K562 (cell line): ENCODE results near the gene UBXN10. TPM values are rescaled to one million over a fixed set of nuclear protein-coding genes. Genes with fewer than 3 reads are reported as not detected.

Experiments
- ATAC-seq: fragments of 200-7000 bp; cut with Tn5 transposase; 3 replicates; pipeline ENCODE4 v1.9.1; 2020; ENCODE audit warnings: moderate library complexity
- BruUV-seq: library from RNA; stranded (reverse); fragments of 400-500 nt; replicated peaks from 2 replicates; lab custom pipeline; 2021; lab: Mats Ljungman, UMichigan
- CTCF ChIA-PET: fragments of 300-600 bp; formaldehyde crosslinking; extraction: SDS; loops from one replicate; lab custom pipeline; 2021; ENCODE audit warnings: low intra/inter-chr PET ratio; lab: Yijun Ruan, JAX
- POLR2A ChIA-PET: fragments of 300-600, 350-650 bp; sonication (Branson Sonifier 250); formaldehyde crosslinking; extraction: SDS; loops from one replicate; lab custom pipeline; 2021; ENCODE audit warnings: antibody characterized with exemption, inconsistent platforms; lab: Yijun Ruan, JAX
- DNase-seq, 4 experiments: peaks; one replicate each; pipeline versions ENCODE4 v3.0.0 to v3.0.0-alpha.2; 2011 to 2018; ENCODE audit warnings: low spot score in 3 of 4, mixed read lengths in 3 of 4; ENCODE audit errors: extremely low read depth in 1 of 4
- FAIRE-seq: peaks from 2 replicates; lab custom pipeline; 2011; peaks lifted over from hg19 to GRCh38; lab: Jason Lieb, UNC
- H2AFZ ChIP-seq: 2 replicates; pipeline ENCODE4 v1.6.0; 2011; ENCODE audit warnings: low read depth, low read length, control low read depth, inconsistent platforms
- H3K27ac ChIP-seq: fragments of 200-600 bp; 3 replicates; pipeline ENCODE4 v1.8.0; 2011; ENCODE audit warnings: low read depth, mild to moderate bottlenecking, control low read depth, inconsistent platforms, low read length, moderate library complexity, mixed read lengths; ENCODE audit errors: extremely low read depth
- H3K27me3 ChIP-seq, 2 experiments: fragments of 300-600 bp in 1 of 2; 2 replicates in 1 of 2; 3 replicates in 1 of 2; pipeline versions ENCODE4 v1.6.0 to v1.8.0; 2011; ENCODE audit warnings: inconsistent platforms in 2 of 2, low read length in 2 of 2, mild to moderate bottlenecking in 1 of 2, mixed read lengths in 1 of 2, moderate library complexity in 1 of 2; ENCODE audit not compliant: control insufficient read depth in 2 of 2, insufficient read depth in 2 of 2
- H3K36me3 ChIP-seq: fragments of 300-600 bp; 3 replicates; pipeline ENCODE4 v1.8.0; 2011; ENCODE audit warnings: mild to moderate bottlenecking, low read length, inconsistent platforms; ENCODE audit not compliant: control insufficient read depth, insufficient read depth
- H3K4me1 ChIP-seq, 2 experiments: fragments of 200-600 bp in 1 of 2; replicated peaks in 1 of 2; 2 replicates in 1 of 2; 3 replicates in 1 of 2; pipeline versions ENCODE4 v1.5.1 to v1.8.0; 2011; ENCODE audit warnings: inconsistent platforms in 2 of 2, low read length in 2 of 2, mild to moderate bottlenecking in 1 of 2, mixed read lengths in 1 of 2, moderate library complexity in 1 of 2; ENCODE audit not compliant: control insufficient read depth in 2 of 2, insufficient read depth in 2 of 2
- H3K4me2 ChIP-seq: 2 replicates; pipeline ENCODE4 v1.6.1; 2011; ENCODE audit warnings: low read length, control low read depth, inconsistent platforms, mixed read lengths; ENCODE audit not compliant: insufficient read depth
- H3K4me3 ChIP-seq: fragments of 200-600 bp; sonication (generic), shearing (Covaris generic); 2 replicates; pipeline ENCODE4 v1.5.1; 2016; ENCODE audit warnings: control low read depth, inconsistent platforms
- H3K79me2 ChIP-seq: fragments of 200-600 bp; 3 replicates; pipeline ENCODE4 v1.8.0; 2011; ENCODE audit warnings: low read length, inconsistent platforms; ENCODE audit not compliant: control insufficient read depth, insufficient read depth
- H3K9ac ChIP-seq, 2 experiments: 2 replicates each; pipeline versions ENCODE4 v1.6.0 to v1.6.1; 2011; ENCODE audit warnings: low read depth in 2 of 2, low read length in 2 of 2, control low read depth in 1 of 2, inconsistent platforms in 1 of 2, mild to moderate bottlenecking in 1 of 2, mixed read lengths in 1 of 2; ENCODE audit not compliant: insufficient read depth in 1 of 2
- H3K9me1 ChIP-seq: one replicate; pipeline ENCODE4 v1.6.0; 2011; ENCODE audit warnings: inconsistent platforms, mild to moderate bottlenecking, low read length, moderate library complexity; ENCODE audit not compliant: control insufficient read depth, insufficient read depth
- H3K9me3 ChIP-seq: replicated peaks from 2 replicates; pipeline ENCODE4 v1.5.1; 2011; ENCODE audit warnings: low read depth, low read length, inconsistent platforms; ENCODE audit not compliant: control insufficient read depth, insufficient read depth
- H4K20me1 ChIP-seq: replicated peaks from 2 replicates; pipeline ENCODE4 v1.6.1; 2011; ENCODE audit warnings: low read length, inconsistent platforms, mixed read lengths; ENCODE audit not compliant: control insufficient read depth, insufficient read depth
- ADNP ChIP-seq: fragments of 200-800 bp; sonication (Bioruptor generic); IDR thresholded peaks from 2 replicates; pipeline ENCODE4 v1.6.1; 2016; ENCODE audit warnings: missing genetic modification characterization, missing compliant biosample characterization
- BCOR ChIP-seq: fragments of 450-650 bp; IDR thresholded peaks from 2 replicates; pipeline ENCODE4 v1.6.1; 2016
- CBX1 ChIP-seq: sonication (generic); IDR thresholded peaks from 2 replicates; pipeline ENCODE4 v1.6.1; 2016; ENCODE audit warnings: antibody characterized with exemption, low read depth, mild to moderate bottlenecking
- CHD2 ChIP-seq: IDR thresholded peaks from 2 replicates; pipeline ENCODE4 v1.6.1; 2011; ENCODE audit warnings: low read depth, low read length
- CHD4 ChIP-seq: fragments of 200-600 bp; sonication (generic); IDR thresholded peaks from 3 replicates; pipeline ENCODE4 v1.6.1; 2012; ENCODE audit warnings: low read depth, mild to moderate bottlenecking, mixed read lengths, low read length, inconsistent platforms; ENCODE audit not compliant: insufficient read depth, insufficient replicate concordance, poor library complexity, severe bottlenecking
- FIP1L1 ChIP-seq: fragments of 200-400 bp; formaldehyde crosslinking; IDR thresholded peaks from 2 replicates; pipeline ENCODE4 v1.6.1; 2018; ENCODE audit warnings: mild to moderate bottlenecking, low read depth, low read length; ENCODE audit not compliant: poor library complexity, severe bottlenecking
- HDAC2 ChIP-seq: fragments of 450-650 bp; IDR thresholded peaks from 2 replicates; pipeline ENCODE4 v1.6.1; 2016; ENCODE audit warnings: mild to moderate bottlenecking
- IFI16 ChIP-seq: fragments of 250-450 bp; sonication (Bioruptor Pico); IDR thresholded peaks from 2 replicates; pipeline ENCODE4 v2.1.2; 2022; ENCODE audit warnings: mild to moderate bottlenecking, inconsistent platforms
- KDM1A ChIP-seq, 2 experiments: fragments of 450-650 bp; IDR thresholded peaks; 2 replicates each; pipeline ENCODE4 v1.6.1; 2016; ENCODE audit warnings: mild to moderate bottlenecking in 2 of 2
- PTBP1 ChIP-seq: fragments of 200-400 bp; formaldehyde crosslinking; IDR thresholded peaks from 2 replicates; pipeline ENCODE4 v1.6.1; 2017; ENCODE audit warnings: low read depth, low read length
- RBM25 ChIP-seq: fragments of 200-400 bp; formaldehyde crosslinking; IDR thresholded peaks from 2 replicates; pipeline ENCODE4 v1.6.1; 2018; ENCODE audit warnings: low read length, low read depth, moderate library complexity; ENCODE audit not compliant: severe bottlenecking
- RCOR1 ChIP-seq, 2 experiments: IDR thresholded peaks; 2 replicates each; pipeline ENCODE4 v1.6.1; 2012; ENCODE audit warnings: low read depth in 2 of 2, low read length in 2 of 2, borderline replicate concordance in 1 of 2, improper control_type of control experiment in 1 of 2
- SAP30 ChIP-seq: fragments of 200-600 bp; sonication (generic); IDR thresholded peaks from 2 replicates; pipeline ENCODE4 v1.6.1; 2012; ENCODE audit warnings: borderline replicate concordance, low read depth, mild to moderate bottlenecking, moderate library complexity, low read length, control low read depth, inconsistent platforms; ENCODE audit not compliant: insufficient read depth, poor library complexity, severe bottlenecking
- SMARCA5 ChIP-seq: fragments of 450-650 bp; IDR thresholded peaks from 2 replicates; pipeline ENCODE4 v1.6.1; 2016
- ZBTB1 ChIP-seq: sonication (generic); formaldehyde crosslinking; IDR thresholded peaks from 2 replicates; pipeline ENCODE4 v1.8.1; 2023; ENCODE audit warnings: missing genetic modification reagents, low read depth, mild to moderate bottlenecking, borderline replicate concordance
- ZFP36 ChIP-seq: fragments of 150-350 bp; IDR thresholded peaks from 2 replicates; pipeline ENCODE4 v1.6.1; 2018; ENCODE audit warnings: low read length, low read depth; ENCODE audit not compliant: partially characterized antibody
- ZNF143 ChIP-seq: sonication (generic); formaldehyde crosslinking; IDR thresholded peaks from 2 replicates; pipeline ENCODE4 v1.9.0; 2022; ENCODE audit warnings: mild to moderate bottlenecking, missing genetic modification reagents
- WGBS: fragments of 100-300 bp; shearing (Covaris generic); methylation state at CpG from one replicate; pipeline ENCODE4 v1.1.6; 2016; ENCODE audit warnings: low coverage, mixed read lengths; ENCODE audit not compliant: insufficient coverage; ENCODE audit errors: missing lambda C conversion rate; 5-methylcytosine and 5-hydroxymethylcytosine counted together
- in situ Hi-C: fragments of 300-500 bp; cut with MboI; formaldehyde crosslinking; loops from 4 replicates; pipeline ENCODE4 v1.15.0; 2018; ENCODE audit warnings: inconsistent platforms, mixed read lengths
- intact Hi-C: fragments of 100-400 bp; cut with micrococcal nuclease; formaldehyde crosslinking; loops from 2 replicates; pipeline ENCODE4 v1.14.2; 2022
- polyA plus RNA-seq, 8 experiments: library from polyadenylated mRNA; depleted of rRNA in 4 of 8; stranded (reverse) in 5 of 8; unstranded in 3 of 8; fragments of >200 nt; fragmentation: Nextera tagmentation in 2 of 8; fragmentation: Illumina TruSeq in 1 of 8; extraction: Ambion mirVana in 2 of 8; extraction: Trizol in 1 of 8; gene quantifications; 2 replicates each; pipeline versions ENCODE4 v1.2.1 to v1.2.3, GENCODE V29; 2011 to 2014; ENCODE audit warnings: inconsistent platforms in 1 of 8, missing spikeins in 1 of 8
- total RNA-seq, 7 experiments: library from RNA; depleted of rRNA in 6 of 7; stranded (reverse); fragments of >200 nt in 6 of 7; fragmentation: Illumina TruSeq in 2 of 7; extraction: Trizol in 2 of 7; gene quantifications; 2 replicates each; pipeline versions ENCODE4 v1.2.1 to v1.2.3, GENCODE V29; 2011 to 2021; ENCODE audit warnings: low replicate concordance in 1 of 7

UBXN10 gene
- total and polyA plus RNA-seq, 9 of the 15 experiments (the other 6 are each of a cell fraction or from before 2014, with no cell fraction given), result 10.7 to 17.7 (median 13.6) TPM

GRCh38 chr1:20169932-20170331 is 16.0 kb upstream of the UBXN10 start:
- Histone ChIP-seq H3K9me3 (peaks cover 1% of the 10 kb centered on the region; the same call in 1 of the 2 replicates), H3K79me2 (no peaks in the 10 kb centered on the region), H4K20me1 (no peaks in the 10 kb centered on the region), H2AFZ (no peak overlapping the region), H3K4me3 (no peak overlapping the region), H3K9me1 (no peaks in the 10 kb centered on the region), H3K27ac (no peak overlapping the region), H3K36me3 (no peaks in the 10 kb centered on the region), H3K4me1 (peaks cover 14 to 20% of the 10 kb centered on the region in 2 experiments), H3K27me3 (peaks cover 0 to 3% of the 10 kb centered on the region in 2 experiments; a peak in 2 of 5 replicates), H3K4me2 (no peak overlapping the region), H3K9ac (no peak overlapping the region)
- BruUV-seq, result no TSS peak
- POLR2A ChIA-PET, result interaction anchor here (1.3 to 1.6 kb wide), 2 partner anchors 9 to 11 kb away, joined by 3 to 4 read pairs; no protein-coding TSS in a partner anchor
- DNase-seq, result no peak
- intact Hi-C loops (loop anchor here (5.0 kb wide), 2 partner anchors 262 to 322 kb away; no protein-coding TSS in a partner anchor), in situ Hi-C loops (no loop called here)
- TF ChIP-seq FIP1L1, result no peak
- TF ChIP-seq CHD2, result no peak
- peak; percentile 85 for TF ChIP-seq ZFP36
- TF ChIP-seq PTBP1, result peak; percentile 79; the same call in 1 of the 2 replicates
- peak in 1 of 2 experiments; percentile 57; a peak in 2 of 4 replicates for TF ChIP-seq RCOR1 (IDR thresholded peaks at IDR 0.05; ENCODE audit: borderline replicate concordance in 1 of 2, low read depth in 2 of 2, low read length in 2 of 2)
- peak; percentile 93; the same call in 1 of the 2 replicates for TF ChIP-seq CBX1
- TF ChIP-seq ZBTB1 (CRISPR knock-in tag), result 0 out of 2 replicates have a peak, but pooled peaks have one; percentile 38
- TF ChIP-seq SMARCA5, result peak; percentile 78; the same call in 1 of the 2 replicates
- TF ChIP-seq IFI16 (CRISPR knock-in tag), result no peak
- TF ChIP-seq CHD4, result peak; percentile 32
- peak; percentile 91 for TF ChIP-seq ADNP
- peak; percentile 97 for TF ChIP-seq RBM25
- TF ChIP-seq BCOR, result peak; percentile 96
- 0 out of 2 replicates have a peak, but pooled peaks have one; percentile 49 for TF ChIP-seq HDAC2
- 0 out of 2 replicates have a peak, but pooled peaks have one; percentile 28 for TF ChIP-seq ZNF143 (CRISPR knock-in tag)
- TF ChIP-seq SAP30, result no peak
- peak; percentile 77 to 87 for TF ChIP-seq KDM1A (IDR thresholded peaks at IDR 0.05)
- CTCF ChIA-PET, result no interaction called here
- no peak for FAIRE-seq
- WGBS, result 73% methylated on average over 5 of the region's 5 CpGs
- no peak for ATAC-seq
